ENCODE measurements around the gene METTL25. TPM values are rescaled to one million over a fixed set of nuclear protein-coding genes. Genes with fewer than 3 reads are reported as not detected.

Gene METTL25
- total RNA-seq, 1 donor from 2014 or later = 8.9 TPM

GRCh38 chr12:82437744-82438143, 79.4 kb downstream of the METTL25 start:
- DNase-seq (ENCODE audit: low spot score) = no peak
- no peak overlapping the region for H3K27ac Mint-ChIP-seq (ENCODE audit: unreplicated experiment)
- H3K27me3 Mint-ChIP-seq (ENCODE audit: low read depth) = no peaks in the 10 kb centered on the region
- H3K9me3 Mint-ChIP-seq (ENCODE audit: low read depth) = peaks cover 1% of the 10 kb centered on the region
- no peak overlapping the region for H3K4me3 Mint-ChIP-seq (ENCODE audit: unreplicated experiment)
- peaks cover 18% of the 10 kb centered on the region for H3K4me1 Mint-ChIP-seq (ENCODE audit: low read depth)
- peaks cover 9% of the 10 kb centered on the region for H3K36me3 Mint-ChIP-seq (ENCODE audit: low read depth)
- no peak for TF ChIP-seq CTCF (IDR thresholded peaks at IDR 0.05)

- H3K27ac Mint-ChIP-seq (ENCODE audit: unreplicated experiment) = no peak overlapping the region
- H3K9me3 Mint-ChIP-seq (ENCODE audit: low read depth) = peaks cover 6% of the 10 kb centered on the region
- H3K36me3 Mint-ChIP-seq (ENCODE audit: low read depth) = peaks cover 13% of the 10 kb centered on the region
- H3K27me3 Mint-ChIP-seq (ENCODE audit: low read depth) = no peaks in the 10 kb centered on the region
- DNase-seq (ENCODE audit: low spot score) = no peak
- H3K4me1 Mint-ChIP-seq (ENCODE audit: low read depth) = peaks cover 18% of the 10 kb centered on the region
- no peak for TF ChIP-seq CTCF (IDR thresholded peaks at IDR 0.05)
- no peak overlapping the region for H3K4me3 Mint-ChIP-seq (ENCODE audit: unreplicated experiment)
Measured at GRCh38 chr12:82438356-82438755, 80.0 kb downstream of the METTL25 start.

- Mint-ChIP-seq H3K9me3 (ENCODE audit: low read depth) (peaks cover 12% of the 10 kb centered on the region), H3K4me3 (ENCODE audit: unreplicated experiment) (no peak overlapping the region), H3K27me3 (ENCODE audit: low read depth) (no peaks in the 10 kb centered on the region), H3K36me3 (ENCODE audit: low read depth) (peaks cover 18% of the 10 kb centered on the region), H3K27ac (ENCODE audit: unreplicated experiment) (no peak overlapping the region), H3K4me1 (ENCODE audit: low read depth) (peaks cover 17% of the 10 kb centered on the region)
- no peak for DNase-seq (ENCODE audit: low spot score)
- no peak for TF ChIP-seq CTCF (IDR thresholded peaks at IDR 0.05)
Measured at GRCh38 chr12:82440885-82441284, 82.6 kb downstream of the METTL25 start.

GRCh38 chr12:82448911-82449578, 90.7 kb downstream of the METTL25 start:
- no peaks in the 10 kb centered on the region for H3K27me3 Mint-ChIP-seq (ENCODE audit: low read depth)
- TF ChIP-seq CTCF (IDR thresholded peaks at IDR 0.05) = no peak
- H3K4me1 Mint-ChIP-seq (ENCODE audit: low read depth) = no peaks in the 10 kb centered on the region
- DNase-seq (ENCODE audit: low spot score) = no peak
- peaks cover 1% of the 10 kb centered on the region for H3K36me3 Mint-ChIP-seq (ENCODE audit: low read depth)
- H3K4me3 Mint-ChIP-seq (ENCODE audit: unreplicated experiment) = no peak overlapping the region
- no peak overlapping the region for H3K27ac Mint-ChIP-seq (ENCODE audit: unreplicated experiment)
- H3K9me3 Mint-ChIP-seq (ENCODE audit: low read depth) = no peaks in the 10 kb centered on the region

GRCh38 chr12:82456633-82457032, 98.3 kb downstream of the METTL25 start:
- H3K4me1 Mint-ChIP-seq (ENCODE audit: low read depth) = no peaks in the 10 kb centered on the region

More at GRCh38 chr12:82456633-82457032, 98.3 kb downstream of the METTL25 start:
- no peak for TF ChIP-seq CTCF (IDR thresholded peaks at IDR 0.05)
- Mint-ChIP-seq H3K27ac (ENCODE audit: unreplicated experiment) (no peak overlapping the region), H3K9me3 (ENCODE audit: low read depth) (no peaks in the 10 kb centered on the region), H3K27me3 (ENCODE audit: low read depth) (no peaks in the 10 kb centered on the region), H3K4me3 (ENCODE audit: unreplicated experiment) (no peak overlapping the region), H3K36me3 (ENCODE audit: low read depth) (peaks cover 7% of the 10 kb centered on the region)
- DNase-seq (ENCODE audit: low spot score) = no peak

Measured in chondrocyte (in vitro differentiated cells).